ENCODE measurements around the gene LTBP2. TPM values are rescaled to one million over a fixed set of nuclear protein-coding genes. Genes with fewer than 3 reads are reported as not detected.

The LTBP2 gene
- total RNA-seq, 2 experiments from 2014 or later: 0.10 to 0.31 TPM

- H3K9me3 Mint-ChIP-seq: no peaks in the 10 kb centered on the region
- no peak overlapping the region for H3K27ac Mint-ChIP-seq
- CTCF ChIA-PET: no interaction called here
- peaks cover 4% of the 10 kb centered on the region for H3K27me3 Mint-ChIP-seq
- intact Hi-C loops (cut with micrococcal nuclease): no loop called here
- H3K4me1 Mint-ChIP-seq (ENCODE audit: low read depth): peaks cover 5% of the 10 kb centered on the region
- POLR2A ChIA-PET: no interaction called here
- no peak for DNase-seq
- H3K36me3 Mint-ChIP-seq: no peaks in the 10 kb centered on the region
- no peak overlapping the region for H3K4me3 Mint-ChIP-seq
Measured at GRCh38 chr14:74509587-74510222, 102.3 kb downstream of the LTBP2 start.

- H3K36me3 Mint-ChIP-seq: no peaks in the 10 kb centered on the region
- no peaks in the 10 kb centered on the region for H3K4me1 Mint-ChIP-seq (ENCODE audit: low read depth)
- no peak for DNase-seq
- ChIA-PET POLR2A (no interaction called here), CTCF (no interaction called here)
- H3K9me3 Mint-ChIP-seq: no peaks in the 10 kb centered on the region
- no peak overlapping the region for H3K27ac Mint-ChIP-seq
- intact Hi-C loops (cut with micrococcal nuclease): no loop called here
- no peak overlapping the region for H3K4me3 Mint-ChIP-seq
- peaks cover 4% of the 10 kb centered on the region for H3K27me3 Mint-ChIP-seq
Measured at GRCh38 chr14:74508844-74509428, 103.1 kb downstream of the LTBP2 start.

GRCh38 chr14:74508292-74508731 lies 103.7 kb downstream of the LTBP2 start:
- CTCF ChIA-PET: no interaction called here

GRCh38 chr14:74507840-74508239 lies 104.2 kb downstream of the LTBP2 start:
- intact Hi-C loops (cut with micrococcal nuclease): no loop called here
- DNase-seq: no peak
- Mint-ChIP-seq H3K9me3 (no peaks in the 10 kb centered on the region), H3K27ac (no peak overlapping the region), H3K4me3 (no peak overlapping the region), H3K4me1 (ENCODE audit: low read depth) (no peaks in the 10 kb centered on the region), H3K36me3 (no peaks in the 10 kb centered on the region), H3K27me3 (no peaks in the 10 kb centered on the region)
- ChIA-PET POLR2A (no interaction called here), CTCF (no interaction called here)

More at GRCh38 chr14:74508292-74508731, 103.7 kb downstream of the LTBP2 start:
- H3K4me1 Mint-ChIP-seq (ENCODE audit: low read depth): no peaks in the 10 kb centered on the region
- H3K36me3 Mint-ChIP-seq: no peaks in the 10 kb centered on the region
- no peak overlapping the region for H3K27ac Mint-ChIP-seq
- POLR2A ChIA-PET: no interaction called here
- intact Hi-C loops (cut with micrococcal nuclease): no loop called here
- H3K4me3 Mint-ChIP-seq: no peak overlapping the region
- no peak for DNase-seq
- no peaks in the 10 kb centered on the region for H3K9me3 Mint-ChIP-seq
- H3K27me3 Mint-ChIP-seq: peaks cover 2% of the 10 kb centered on the region

GRCh38 chr14:74507085-74507484 lies 105.0 kb downstream of the LTBP2 start:
- no peaks in the 10 kb centered on the region for H3K27me3 Mint-ChIP-seq
- no peaks in the 10 kb centered on the region for H3K9me3 Mint-ChIP-seq
- no peaks in the 10 kb centered on the region for H3K4me1 Mint-ChIP-seq (ENCODE audit: low read depth)
- H3K4me3 Mint-ChIP-seq: no peak overlapping the region
- no peak for DNase-seq
- ChIA-PET POLR2A (no interaction called here), CTCF (no interaction called here)
- intact Hi-C loops (cut with micrococcal nuclease): no loop called here
- no peaks in the 10 kb centered on the region for H3K36me3 Mint-ChIP-seq
- no peak overlapping the region for H3K27ac Mint-ChIP-seq

GRCh38 chr14:74506411-74506851 lies 105.6 kb downstream of the LTBP2 start:
- Mint-ChIP-seq H3K36me3 (no peaks in the 10 kb centered on the region), H3K27me3 (no peaks in the 10 kb centered on the region), H3K4me3 (no peak overlapping the region), H3K4me1 (ENCODE audit: low read depth) (no peaks in the 10 kb centered on the region), H3K9me3 (no peaks in the 10 kb centered on the region), H3K27ac (no peak overlapping the region)
- intact Hi-C loops (cut with micrococcal nuclease): no loop called here
- ChIA-PET POLR2A (no interaction called here), CTCF (no interaction called here)
- DNase-seq: no peak

- Mint-ChIP-seq H3K27ac (no peak overlapping the region), H3K27me3 (no peaks in the 10 kb centered on the region), H3K4me3 (no peak overlapping the region), H3K4me1 (ENCODE audit: low read depth) (no peaks in the 10 kb centered on the region), H3K9me3 (no peaks in the 10 kb centered on the region), H3K36me3 (no peaks in the 10 kb centered on the region)
- intact Hi-C loops (cut with micrococcal nuclease): no loop called here
- ChIA-PET CTCF (interaction anchor here (0.6 kb wide), 1 partner anchor 48 kb away, joined by 5 read pairs; no protein-coding TSS in a partner anchor), POLR2A (no interaction called here)
- DNase-seq: no peak
Measured at GRCh38 chr14:74505831-74506230, 106.2 kb downstream of the LTBP2 start.

GRCh38 chr14:74504874-74505720 lies 106.9 kb downstream of the LTBP2 start:
- intact Hi-C loops (cut with micrococcal nuclease): no loop called here
- Mint-ChIP-seq H3K27ac (no peak overlapping the region), H3K27me3 (no peaks in the 10 kb centered on the region), H3K36me3 (no peaks in the 10 kb centered on the region), H3K9me3 (no peaks in the 10 kb centered on the region), H3K4me1 (ENCODE audit: low read depth) (no peaks in the 10 kb centered on the region), H3K4me3 (no peak overlapping the region)
- ChIA-PET CTCF (interaction anchor here (0.6 kb wide), 1 partner anchor 48 kb away, joined by 5 read pairs; no protein-coding TSS in a partner anchor), POLR2A (no interaction called here)
- no peak for DNase-seq

- no peaks in the 10 kb centered on the region for H3K36me3 Mint-ChIP-seq
- ChIA-PET CTCF (no interaction called here), POLR2A (no interaction called here)
- no peaks in the 10 kb centered on the region for H3K27me3 Mint-ChIP-seq
- H3K27ac Mint-ChIP-seq: no peak overlapping the region
- H3K4me1 Mint-ChIP-seq (ENCODE audit: low read depth): no peaks in the 10 kb centered on the region
- H3K9me3 Mint-ChIP-seq: no peaks in the 10 kb centered on the region
- intact Hi-C loops (cut with micrococcal nuclease): no loop called here
- H3K4me3 Mint-ChIP-seq: no peak overlapping the region
- no peak for DNase-seq
Measured at GRCh38 chr14:74504412-74504811, 107.6 kb downstream of the LTBP2 start.

- Mint-ChIP-seq H3K27ac (no peak overlapping the region), H3K4me3 (no peak overlapping the region), H3K36me3 (no peaks in the 10 kb centered on the region), H3K27me3 (no peaks in the 10 kb centered on the region), H3K4me1 (ENCODE audit: low read depth) (no peaks in the 10 kb centered on the region), H3K9me3 (no peaks in the 10 kb centered on the region)
- intact Hi-C loops (cut with micrococcal nuclease): no loop called here
- DNase-seq: no peak
- CTCF ChIA-PET: no interaction called here
- POLR2A ChIA-PET: no interaction called here
Measured at GRCh38 chr14:74503938-74504335, 108.1 kb downstream of the LTBP2 start.

- Mint-ChIP-seq H3K4me1 (ENCODE audit: low read depth) (no peaks in the 10 kb centered on the region), H3K36me3 (no peaks in the 10 kb centered on the region), H3K9me3 (no peaks in the 10 kb centered on the region), H3K27ac (no peak overlapping the region), H3K27me3 (no peaks in the 10 kb centered on the region), H3K4me3 (no peak overlapping the region)
- ChIA-PET POLR2A (no interaction called here), CTCF (interaction anchor here (1.1 kb wide), 1 partner anchor 22 kb away, joined by 3 read pairs; no protein-coding TSS in a partner anchor)
- no peak for DNase-seq
- intact Hi-C loops (cut with micrococcal nuclease): no loop called here
Measured at GRCh38 chr14:74503291-74503937, 108.6 kb downstream of the LTBP2 start.
